Measurements from ENCODE around the gene NEU3.

DNA sequence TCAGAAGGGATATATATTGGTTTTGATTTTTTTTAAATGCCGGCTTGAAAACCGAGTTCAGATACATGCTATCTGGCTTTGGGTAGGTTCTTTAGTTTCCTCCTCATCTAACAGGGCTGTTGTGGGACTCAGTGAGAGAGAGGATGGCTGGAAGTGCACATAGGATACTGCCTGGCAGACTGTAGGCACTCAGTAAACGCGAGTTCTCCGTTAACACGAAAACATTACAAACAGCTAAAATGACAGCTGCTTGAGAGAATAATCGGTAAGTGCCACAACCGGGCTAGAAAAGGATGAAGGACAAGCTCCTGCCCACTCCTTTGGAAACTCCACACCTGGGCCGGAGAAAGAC lies 40.2 kb upstream of the NEU3 start:
- TF ChIP-seq SP1 (IDR thresholded peaks at IDR 0.05): no peak
- TF ChIP-seq LEF1 (IDR thresholded peaks at IDR 0.05; ENCODE audit: borderline replicate concordance): no peak
- TF ChIP-seq NFRKB (IDR thresholded peaks at IDR 0.05): no peak
- TF ChIP-seq, protein P1, sequence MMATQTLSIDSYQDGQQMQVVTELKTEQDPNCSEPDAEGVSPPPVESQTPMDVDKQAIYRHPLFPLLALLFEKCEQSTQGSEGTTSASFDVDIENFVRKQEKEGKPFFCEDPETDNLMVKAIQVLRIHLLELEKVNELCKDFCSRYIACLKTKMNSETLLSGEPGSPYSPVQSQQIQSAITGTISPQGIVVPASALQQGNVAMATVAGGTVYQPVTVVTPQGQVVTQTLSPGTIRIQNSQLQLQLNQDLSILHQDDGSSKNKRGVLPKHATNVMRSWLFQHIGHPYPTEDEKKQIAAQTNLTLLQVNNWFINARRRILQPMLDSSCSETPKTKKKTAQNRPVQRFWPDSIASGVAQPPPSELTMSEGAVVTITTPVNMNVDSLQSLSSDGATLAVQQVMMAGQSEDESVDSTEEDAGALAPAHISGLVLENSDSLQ (IDR thresholded peaks at IDR 0.05): no peak
- no peak for TF ChIP-seq ELF4 (IDR thresholded peaks at IDR 0.05)
- no peak for TF ChIP-seq TARDBP (IDR thresholded peaks at IDR 0.05)
- no peak for TF ChIP-seq FOXK2 (IDR thresholded peaks at IDR 0.05)

Measured in HEK293T (cell line).